ENCODE results near the gene CAD.

The CAD gene

DNA sequence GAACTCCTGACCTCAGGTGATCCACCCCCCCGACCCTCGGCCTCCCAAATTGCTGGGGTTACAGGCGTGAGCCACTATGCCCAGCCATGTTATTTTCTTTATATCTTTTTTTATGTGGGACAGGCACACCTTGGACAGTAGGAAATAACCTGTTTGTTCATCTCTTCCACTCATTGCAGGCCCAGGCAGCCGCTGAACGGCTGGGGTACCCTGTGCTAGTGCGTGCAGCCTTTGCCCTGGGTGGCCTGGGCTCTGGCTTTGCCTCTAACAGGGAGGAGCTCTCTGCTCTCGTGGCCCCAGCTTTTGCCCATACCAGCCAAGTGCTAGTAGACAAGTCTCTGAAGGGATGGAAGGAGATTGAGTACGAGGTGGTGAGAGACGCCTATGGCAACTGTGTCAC, 8.4 kb downstream of the CAD start:
- no peak for DNase-seq (ENCODE audit: low read depth in 2 of 2)

- DNase-seq (ENCODE audit: low read depth in 2 of 2): no peak
These were observed 10.3 kb downstream of the CAD start for GRCh38 chr2:27227501-27227900.

- DNase-seq (ENCODE audit: low read depth in 2 of 2): no peak
These were observed 14.8 kb downstream of the CAD start for GRCh38 chr2:27231921-27232320.

DNA sequence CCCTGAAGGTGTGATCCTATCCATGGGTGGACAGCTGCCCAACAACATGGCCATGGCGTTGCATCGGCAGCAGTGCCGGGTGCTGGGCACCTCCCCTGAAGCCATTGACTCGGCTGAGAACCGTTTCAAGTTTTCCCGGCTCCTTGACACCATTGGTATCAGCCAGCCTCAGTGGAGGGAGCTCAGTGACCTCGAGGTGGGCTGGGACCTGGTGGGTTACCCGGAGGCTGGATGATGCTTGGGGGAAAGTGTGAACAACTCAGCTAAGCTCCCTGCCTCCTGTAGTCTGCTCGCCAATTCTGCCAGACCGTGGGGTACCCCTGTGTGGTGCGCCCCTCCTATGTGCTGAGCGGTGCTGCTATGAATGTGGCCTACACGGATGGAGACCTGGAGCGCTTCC, 16.2 kb downstream of the CAD start:
- DNase-seq (ENCODE audit: low read depth in 2 of 2): no peak

DNA sequence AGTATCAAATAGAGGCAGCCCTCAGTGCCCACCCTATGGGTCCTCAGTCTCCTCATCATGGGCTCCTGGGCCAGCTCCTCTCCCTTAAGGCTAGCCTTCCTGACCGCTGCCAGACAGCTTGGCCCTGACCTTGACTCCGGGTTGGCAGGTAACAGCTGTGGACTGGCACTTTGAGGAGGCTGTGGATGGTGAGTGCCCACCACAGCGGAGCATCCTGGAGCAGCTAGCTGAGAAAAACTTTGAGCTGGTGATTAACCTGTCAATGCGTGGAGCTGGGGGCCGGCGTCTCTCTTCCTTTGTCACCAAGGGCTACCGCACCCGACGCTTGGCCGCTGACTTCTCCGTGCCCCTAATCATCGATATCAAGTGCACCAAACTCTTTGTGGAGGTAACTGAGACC, 19.0 kb downstream of the CAD start:
- no peak for DNase-seq (ENCODE audit: low read depth in 2 of 2)

DNA sequence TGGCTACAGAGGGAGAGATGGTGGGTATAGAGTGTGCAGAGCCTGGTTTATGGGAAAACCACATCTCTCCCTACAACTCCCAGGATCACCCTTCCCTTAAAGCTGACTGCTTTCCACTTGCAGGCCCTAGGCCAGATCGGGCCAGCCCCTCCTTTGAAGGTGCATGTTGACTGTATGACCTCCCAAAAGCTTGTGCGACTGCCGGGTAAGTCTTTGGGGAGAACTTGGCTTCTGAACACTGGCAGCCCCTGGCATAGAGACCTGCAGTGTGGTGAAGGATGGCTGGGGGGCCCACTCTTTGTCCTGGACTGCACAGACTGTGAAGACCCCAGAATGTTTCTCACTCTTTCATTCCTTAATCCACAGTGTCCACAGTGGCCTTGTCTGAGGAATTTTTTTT, 19.5 kb downstream of the CAD start:
- DNase-seq (ENCODE audit: low read depth in 2 of 2): no peak

GRCh38 chr2:27237341-27237945, 20.3 kb downstream of the CAD start:
- no peak for DNase-seq (ENCODE audit: low read depth in 2 of 2)

GRCh38 chr2:27238976-27239375, 21.8 kb downstream of the CAD start:
- DNase-seq (ENCODE audit: low read depth in 2 of 2): no peak

- no peak for DNase-seq (ENCODE audit: low read depth in 2 of 2)
These were observed 23.2 kb downstream of the CAD start for GRCh38 chr2:27240406-27240805.

DNA sequence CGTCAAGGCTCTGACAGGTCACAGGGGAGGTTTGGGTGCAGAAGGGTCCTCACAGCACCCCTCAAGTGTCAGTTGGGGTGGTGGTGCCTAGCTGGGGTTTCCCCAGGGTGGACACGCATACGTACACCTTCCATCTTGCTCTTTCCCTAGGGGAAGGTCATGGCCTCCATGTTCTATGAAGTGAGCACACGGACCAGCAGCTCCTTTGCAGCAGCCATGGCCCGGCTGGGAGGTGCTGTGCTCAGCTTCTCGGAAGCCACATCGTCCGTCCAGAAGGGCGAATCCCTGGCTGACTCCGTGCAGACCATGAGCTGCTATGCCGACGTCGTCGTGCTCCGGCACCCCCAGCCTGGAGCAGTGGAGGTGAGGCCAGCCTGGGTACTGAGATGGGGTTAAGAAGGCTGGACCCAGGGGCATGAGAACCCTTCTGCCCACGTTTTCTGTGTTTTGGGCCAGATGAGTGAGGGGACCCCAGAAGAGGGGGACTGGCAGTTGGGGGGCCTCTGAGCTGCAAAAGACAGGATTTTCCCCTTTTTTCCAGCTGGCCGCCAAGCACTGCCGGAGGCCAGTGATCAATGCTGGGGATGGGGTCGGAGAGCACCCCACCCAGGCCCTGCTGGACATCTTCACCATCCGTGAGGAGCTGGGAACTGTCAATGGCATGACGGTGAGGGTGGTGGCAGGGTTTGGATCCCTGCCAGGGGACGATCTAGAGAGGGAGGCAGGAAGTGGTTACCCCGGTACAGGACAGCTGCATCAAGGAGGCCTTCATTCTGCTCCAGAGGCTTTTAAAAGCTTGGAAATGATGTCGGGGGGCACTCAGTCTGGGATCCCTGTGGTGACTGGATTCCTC, 24.8 kb downstream of the CAD start:
- no peak for DNase-seq (ENCODE audit: low read depth in 2 of 2)

DNA sequence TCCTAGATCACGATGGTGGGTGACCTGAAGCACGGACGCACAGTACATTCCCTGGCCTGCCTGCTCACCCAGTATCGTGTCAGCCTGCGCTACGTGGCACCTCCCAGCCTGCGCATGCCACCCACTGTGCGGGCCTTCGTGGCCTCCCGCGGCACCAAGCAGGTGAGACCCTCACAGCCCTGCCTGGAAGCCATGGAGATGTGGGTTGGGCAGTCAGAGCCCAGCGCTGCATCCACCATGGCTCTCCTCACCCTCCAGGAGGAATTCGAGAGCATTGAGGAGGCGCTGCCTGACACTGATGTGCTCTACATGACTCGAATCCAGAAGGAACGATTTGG, 25.4 kb downstream of the CAD start:
- no peak for DNase-seq (ENCODE audit: low read depth in 2 of 2)

- DNase-seq (ENCODE audit: low read depth in 2 of 2): no peak
These were observed 26.4 kb downstream of the CAD start for GRCh38 chr2:27243391-27244130.

DNA sequence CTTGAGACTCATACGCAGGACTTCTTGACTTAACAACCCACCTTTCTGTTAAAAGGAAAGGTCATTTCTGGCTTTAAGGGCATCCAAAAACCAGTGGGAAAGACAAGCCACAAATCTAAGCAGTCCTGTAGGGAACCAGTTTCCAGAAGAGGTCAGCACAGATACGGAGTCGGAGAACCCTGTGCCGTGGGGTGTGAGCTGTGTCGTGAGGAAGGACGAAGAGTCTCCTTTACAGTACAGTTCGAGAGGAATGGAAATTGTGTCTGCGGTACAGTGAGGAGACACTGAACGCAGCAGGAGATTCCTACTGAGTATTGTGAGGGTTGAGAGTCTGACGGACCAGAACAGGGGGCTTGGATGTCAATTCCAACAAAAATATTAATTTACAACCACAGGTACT, 27.9 kb downstream of the CAD start:
- no peak for DNase-seq (ENCODE audit: low read depth in 2 of 2)

DNA sequence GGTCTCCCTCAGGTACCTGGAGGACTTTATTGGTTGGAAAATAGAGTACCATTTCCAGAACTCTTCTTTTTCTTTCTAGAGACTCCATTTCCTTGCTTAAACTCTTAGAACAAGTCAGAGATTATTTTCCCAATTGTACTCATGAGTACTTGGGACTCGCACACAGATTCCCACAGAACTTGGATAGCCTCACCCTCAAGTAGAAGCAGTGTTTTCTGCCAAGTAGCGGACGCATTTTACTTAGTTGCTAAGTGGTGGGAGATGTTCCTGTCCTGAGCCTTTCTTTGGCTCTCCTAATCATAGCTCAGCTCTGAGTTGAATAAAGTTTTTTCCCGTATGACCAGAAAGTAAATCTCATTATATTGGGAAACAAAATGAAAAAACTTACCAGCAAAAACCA, 28.5 kb downstream of the CAD start:
- no peak for DNase-seq (ENCODE audit: low read depth in 2 of 2)

GRCh38 chr2:27247893-27248292, 30.7 kb downstream of the CAD start:
- no peak for DNase-seq (ENCODE audit: low read depth in 2 of 2)

- no peak for DNase-seq (ENCODE audit: low read depth in 2 of 2)
These were observed 32.2 kb downstream of the CAD start for GRCh38 chr2:27249159-27249890.

DNA sequence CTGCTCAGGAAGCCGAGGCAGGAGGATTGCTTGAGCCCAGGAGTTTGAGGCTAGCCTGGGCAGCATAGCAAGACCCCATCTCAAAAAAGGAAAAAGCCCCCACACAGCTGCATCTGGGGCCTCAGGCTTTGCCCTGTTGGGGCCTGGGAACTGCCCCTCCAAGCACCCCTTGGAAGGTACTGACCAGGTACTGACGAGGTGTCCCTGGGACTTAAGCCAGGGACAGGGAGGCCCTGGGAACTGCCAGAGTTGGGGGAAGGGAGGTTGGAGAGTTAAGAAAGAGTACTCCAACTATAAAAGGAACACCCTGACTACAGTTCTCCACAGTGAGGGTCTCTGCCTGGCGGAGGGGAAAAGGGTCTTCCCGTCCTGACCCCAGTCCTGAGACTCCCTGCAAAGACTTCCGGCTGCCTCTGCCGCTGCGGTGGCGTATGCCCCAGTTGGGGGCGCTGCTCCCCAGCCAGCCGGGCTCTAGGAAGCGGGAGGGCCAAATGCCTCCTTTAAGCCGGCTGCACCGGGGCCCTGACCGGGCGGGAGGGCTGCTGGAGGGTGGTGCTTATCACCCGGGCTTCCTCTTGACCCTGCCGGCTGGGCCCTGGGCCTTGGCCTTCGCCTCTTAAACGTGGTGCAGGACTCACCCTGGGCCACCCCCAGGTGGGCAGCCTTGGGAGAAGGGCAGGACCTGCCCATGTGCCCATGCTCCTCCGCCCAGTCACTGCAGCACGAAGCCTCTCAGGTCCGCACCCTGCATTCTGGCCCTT, 32.9 kb downstream of the CAD start:
- peak; percentile 34 to 49 for DNase-seq (ENCODE audit: low read depth in 2 of 2)

- no peak for DNase-seq (ENCODE audit: low read depth in 2 of 2)
These were observed 33.6 kb downstream of the CAD start for GRCh38 chr2:27250652-27251379.

- no peak for DNase-seq (ENCODE audit: low read depth in 2 of 2)
These were observed 34.6 kb downstream of the CAD start for GRCh38 chr2:27251766-27252165.

- no peak for DNase-seq (ENCODE audit: low read depth in 2 of 2)
These were observed 38.0 kb downstream of the CAD start for GRCh38 chr2:27255187-27255586.

DNA sequence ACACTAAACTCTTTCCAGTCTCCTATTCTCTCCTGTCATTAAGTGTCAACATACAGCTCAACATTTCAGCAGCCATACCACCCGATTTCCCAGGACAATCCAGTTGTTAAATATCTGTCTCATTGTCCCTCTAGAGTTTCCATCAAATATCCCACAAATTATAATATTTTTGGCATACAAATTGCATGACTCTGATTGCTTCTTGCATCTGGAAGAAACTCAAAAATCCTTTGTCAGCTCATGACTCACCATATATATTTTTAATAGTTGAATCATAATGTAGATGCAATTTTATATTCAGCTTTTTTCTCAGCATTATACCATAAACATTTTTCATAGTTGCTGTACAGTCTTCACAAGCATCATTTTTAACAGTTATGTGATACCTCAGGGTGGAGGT, 38.5 kb downstream of the CAD start:
- DNase-seq (ENCODE audit: low read depth in 2 of 2): no peak
